ENCODE measurements around the gene ERICH2.

GRCh38 chr2:170818036-170818751, 48.0 kb downstream of the ERICH2 start:
- TF ChIP-seq CTCF (IDR thresholded peaks at IDR 0.05; ENCODE audit: insufficient read depth, low read depth, low read length), result no peak
- TF ChIP-seq EZH2 (IDR thresholded peaks at IDR 0.05; ENCODE audit: insufficient read depth, low read length), result peak; percentile 75

All from astrocyte (in vitro differentiated cells and primary cell).